NT2/D1 (cell line): ENCODE measurements around the gene FRRS1.
"Not testable (repeated sequence)": the region's sequence is repeated elsewhere in the genome, so short reads cannot be mapped to it uniquely, and the experiment has no call there.

Source experiments
- DNase-seq: peaks from one replicate; pipeline ENCODE4 v3.0.0-alpha.2; 2011; ENCODE audit warnings: low read depth, low spot score
- H3K27me3 ChIP-seq: 2 replicates; pipeline ENCODE4 v1.6.0; 2011; ENCODE audit warnings: mild to moderate bottlenecking; ENCODE audit not compliant: insufficient read length, insufficient read depth
- H3K36me3 ChIP-seq: 2 replicates; pipeline ENCODE4 v1.6.1; 2011; ENCODE audit warnings: mild to moderate bottlenecking, low read length, mixed read lengths; ENCODE audit not compliant: insufficient read depth, insufficient read length
- H3K4me1 ChIP-seq: 2 replicates; pipeline ENCODE4 v1.5.1; 2011; ENCODE audit not compliant: insufficient read depth, insufficient read length
- H3K4me3 ChIP-seq: 2 replicates; pipeline ENCODE4 v1.5.1; 2011; ENCODE audit warnings: low read depth; ENCODE audit not compliant: insufficient read length
- H3K9ac ChIP-seq: 2 replicates; pipeline ENCODE4 v1.6.0; 2011; ENCODE audit warnings: low read depth; ENCODE audit not compliant: insufficient read length
- H3K9me3 ChIP-seq: 2 replicates; pipeline ENCODE4 v1.5.1; 2011; ENCODE audit warnings: mild to moderate bottlenecking, low read length; ENCODE audit not compliant: insufficient read depth
- SUZ12 ChIP-seq: IDR thresholded peaks from 2 replicates; pipeline ENCODE4 v1.6.1; 2011; ENCODE audit not compliant: insufficient read length, insufficient read depth; ENCODE audit errors: extremely low read depth
- YY1 ChIP-seq: IDR thresholded peaks from 2 replicates; pipeline ENCODE4 v1.6.1; 2011; ENCODE audit not compliant: insufficient read length, insufficient read depth
- ZNF274 ChIP-seq: IDR thresholded peaks from 2 replicates; pipeline ENCODE4 v1.6.1; 2011; ENCODE audit warnings: mild to moderate bottlenecking, low read depth, low read length

The FRRS1 gene

GRCh38 chr1:99768104-99768503, 1.7 kb upstream of the FRRS1 start:
- TF ChIP-seq ZNF274 (no peak), SUZ12 (no peak), YY1 (no peak)
- Histone ChIP-seq H3K9me3 (no peaks in the 10 kb centered on the region), H3K4me1 (no peaks in the 10 kb centered on the region), H3K4me3 (no peak overlapping the region), H3K9ac (no peak overlapping the region), H3K27me3 (peaks cover 2% of the 10 kb centered on the region), H3K36me3 (no peaks in the 10 kb centered on the region)
- DNase-seq: no peak

GRCh38 chr1:99764909-99765308, 1.5 kb downstream of the FRRS1 start:
- H3K9ac ChIP-seq: no peak overlapping the region
- no peaks in the 10 kb centered on the region for H3K9me3 ChIP-seq
- no peak for DNase-seq
- no peaks in the 10 kb centered on the region for H3K36me3 ChIP-seq
- TF ChIP-seq SUZ12 (no peak), ZNF274 (no peak), YY1 (no peak)
- no peaks in the 10 kb centered on the region for H3K27me3 ChIP-seq
- H3K4me3 ChIP-seq: no peak overlapping the region
- H3K4me1 ChIP-seq: no peaks in the 10 kb centered on the region

DNA sequence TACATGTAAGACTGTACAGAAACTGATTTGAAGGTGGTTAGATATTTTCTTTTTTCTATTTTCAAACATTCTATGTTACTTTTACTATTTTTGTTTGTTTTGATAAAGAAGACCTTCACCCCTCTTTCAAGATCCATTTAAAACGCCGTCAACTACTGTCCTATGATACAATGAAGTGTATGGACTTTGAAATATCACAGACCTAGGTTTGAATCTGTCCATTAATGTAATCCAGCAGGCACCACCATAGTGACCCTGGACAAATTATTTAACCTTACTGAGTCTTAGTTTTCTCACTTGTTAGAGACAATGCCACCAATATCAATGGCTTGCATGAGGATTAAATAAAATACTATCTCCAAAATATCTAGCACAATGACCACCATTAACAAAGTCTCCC, 2.0 kb downstream of the FRRS1 start:
- no peak for DNase-seq

DNA sequence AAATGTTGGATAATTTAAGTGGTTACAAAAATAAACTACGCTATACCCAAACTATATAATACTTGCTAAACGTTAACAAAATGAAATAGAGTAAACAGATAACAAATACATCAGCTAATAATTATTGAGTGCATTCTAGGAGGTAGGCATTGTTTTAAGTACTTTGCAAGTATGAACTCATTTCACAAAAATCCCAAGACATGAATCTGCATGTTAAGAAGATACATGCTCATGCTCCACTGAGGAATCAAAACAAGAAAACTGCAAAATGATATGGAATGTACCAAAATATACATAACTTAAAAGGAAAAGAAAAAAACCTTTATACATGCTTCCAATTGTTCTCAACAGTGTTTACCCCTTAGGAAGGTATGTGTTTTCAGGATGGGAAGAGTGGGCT, 2.5 kb downstream of the FRRS1 start:
- TF ChIP-seq YY1: no peak
- no peak for TF ChIP-seq SUZ12
- TF ChIP-seq ZNF274: no peak
- Histone ChIP-seq H3K36me3 (no peaks in the 10 kb centered on the region), H3K27me3 (no peaks in the 10 kb centered on the region), H3K9ac (no peak overlapping the region), H3K4me1 (no peaks in the 10 kb centered on the region), H3K4me3 (no peak overlapping the region), H3K9me3 (peaks cover 6% of the 10 kb centered on the region; the same call in 1 of the 2 replicates)
- DNase-seq: no peak

More for the DNA sequence above, 2.0 kb downstream of the FRRS1 start:
- Histone ChIP-seq H3K4me3 (no peak overlapping the region), H3K27me3 (no peaks in the 10 kb centered on the region), H3K9me3 (peaks cover 2% of the 10 kb centered on the region; the same call in 1 of the 2 replicates), H3K9ac (no peak overlapping the region), H3K4me1 (no peaks in the 10 kb centered on the region), H3K36me3 (no peaks in the 10 kb centered on the region)
- no peak for TF ChIP-seq YY1
- no peak for TF ChIP-seq SUZ12
- no peak for TF ChIP-seq ZNF274

- H3K9me3 ChIP-seq: peaks cover 6% of the 10 kb centered on the region; the same call in 1 of the 2 replicates
- H3K4me3 ChIP-seq: no peak overlapping the region
- no peaks in the 10 kb centered on the region for H3K27me3 ChIP-seq
- H3K9ac ChIP-seq: no peak overlapping the region
- TF ChIP-seq SUZ12 (no peak), ZNF274 (no peak), YY1 (no peak)
- no peaks in the 10 kb centered on the region for H3K4me1 ChIP-seq
- no peaks in the 10 kb centered on the region for H3K36me3 ChIP-seq
- DNase-seq: no peak
Observed at GRCh38 chr1:99761774-99762173, 4.7 kb downstream of the FRRS1 start.

- Histone ChIP-seq H3K9ac (no peak overlapping the region), H3K4me3 (no peak overlapping the region), H3K9me3 (peaks cover 6% of the 10 kb centered on the region; the same call in 1 of the 2 replicates), H3K36me3 (no peaks in the 10 kb centered on the region), H3K27me3 (no peaks in the 10 kb centered on the region), H3K4me1 (no peaks in the 10 kb centered on the region)
- TF ChIP-seq SUZ12 (no peak), YY1 (no peak), ZNF274 (no peak)
- no peak for DNase-seq
Observed at GRCh38 chr1:99759518-99760160, 6.8 kb downstream of the FRRS1 start.

DNA sequence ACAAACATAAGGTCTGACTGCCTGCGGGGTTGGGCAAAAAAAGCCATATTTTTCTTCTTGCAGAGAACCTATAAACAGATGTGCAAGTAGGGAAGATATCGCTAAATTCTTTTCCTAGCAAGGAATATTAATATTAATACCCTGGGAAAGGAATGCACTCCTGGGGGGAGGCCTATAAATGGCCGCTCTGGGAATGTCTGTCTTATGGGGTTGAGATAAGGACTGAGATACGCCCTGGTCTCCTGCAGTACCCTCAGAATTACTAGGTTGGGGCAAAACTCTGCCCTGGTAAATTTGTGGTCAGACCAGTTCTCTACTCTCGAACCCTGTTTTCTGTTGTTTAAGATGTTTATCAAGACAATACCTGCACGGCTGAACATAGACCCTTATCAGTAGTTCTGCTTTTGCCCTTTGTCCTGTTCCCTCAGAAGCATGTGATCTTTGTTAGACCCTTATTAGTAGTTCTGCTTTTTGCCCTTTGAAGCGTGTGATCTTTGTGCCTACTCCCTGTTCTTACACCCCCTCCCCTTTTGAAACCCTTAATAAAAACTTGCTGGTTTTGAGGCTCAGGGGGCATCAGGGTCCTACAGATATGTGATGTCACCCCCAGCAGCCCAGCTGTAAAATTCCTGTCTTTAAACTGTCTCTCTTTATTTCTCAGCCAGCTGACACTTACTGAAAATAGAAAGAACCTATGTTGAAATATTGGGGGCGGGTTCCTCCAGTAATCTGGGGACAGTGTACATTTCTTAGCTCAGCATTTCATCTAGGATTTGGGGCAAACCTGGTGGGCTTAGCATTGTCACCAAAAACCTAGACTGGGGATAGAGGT, 7.5 kb downstream of the FRRS1 start:
- not testable (repeated sequence) for H3K36me3 ChIP-seq

More for the DNA sequence above, 7.5 kb downstream of the FRRS1 start:
- not testable (repeated sequence) for H3K27me3 ChIP-seq, H3K9me3 ChIP-seq, H3K9ac ChIP-seq, H3K4me3 ChIP-seq, H3K4me1 ChIP-seq, DNase-seq
